Measurements from ENCODE around the gene NAA35.

- TF ChIP-seq TAF1 (IDR thresholded peaks at IDR 0.05; ENCODE audit: borderline replicate concordance, insufficient read depth, low read length) (no peak), POLR2AphosphoS5 (IDR thresholded peaks at IDR 0.05; ENCODE audit: low read depth, low read length) (no peak)
Measured at GRCh38 chr9:85984457-85984856, 43.5 kb downstream of the NAA35 start.
